Measurements from ENCODE around the gene ZNF780B. TPM values are rescaled to one million over a fixed set of nuclear protein-coding genes. Genes with fewer than 3 reads are reported as not detected.

Gene ZNF780B
- polyA plus RNA-seq, 1 donor from 2014 or later = 28.8 TPM

GRCh38 chr19:40081411-40081810, 25.4 kb upstream of the ZNF780B start:
- H3F3A ChIP-seq (ENCODE audit: insufficient read depth, low read length, poor library complexity, severe bottlenecking) = no peaks in the 10 kb centered on the region
- no peak overlapping the region for H3K4me2 ChIP-seq (ENCODE audit: low read length)
- H3K4me3 ChIP-seq (ENCODE audit: low read length) = no peak overlapping the region
- H3K27me3 ChIP-seq (ENCODE audit: insufficient read depth, low read depth, low read length) = no peaks in the 10 kb centered on the region
- no peaks in the 10 kb centered on the region for H3K9me3 ChIP-seq (ENCODE audit: low read length)
- H3K9me2 ChIP-seq (ENCODE audit: insufficient read depth, low read length) = no peaks in the 10 kb centered on the region
- no peak overlapping the region for H3K9ac ChIP-seq (ENCODE audit: low read length)
- TF ChIP-seq EZH2 (IDR thresholded peaks at IDR 0.05; ENCODE audit: borderline replicate concordance, insufficient read depth, low read length, poor library complexity, severe bottlenecking) (no peak), EP300 (conservative IDR thresholded peaks at IDR 0.05; ENCODE audit: poor library complexity, severe bottlenecking) (no peak), CTCF (IDR thresholded peaks at IDR 0.05; ENCODE audit: poor library complexity, severe bottlenecking) (no peak), REST (IDR thresholded peaks at IDR 0.05; ENCODE audit: borderline replicate concordance) (no peak), SMC3 (conservative IDR thresholded peaks at IDR 0.05; ENCODE audit: poor library complexity) (no peak), TAF1 (IDR thresholded peaks at IDR 0.05; ENCODE audit: low read depth) (no peak), POLR2AphosphoS5 (IDR thresholded peaks at IDR 0.05) (no peak), MXI1 (conservative IDR thresholded peaks at IDR 0.05; ENCODE audit: poor library complexity, severe bottlenecking) (no peak), RAD21 (conservative IDR thresholded peaks at IDR 0.05) (no peak)
- H2AFZ ChIP-seq (ENCODE audit: low read depth, low read length) = no peak overlapping the region
- H3K27ac ChIP-seq (ENCODE audit: low read length) = no peak overlapping the region
- H4K20me1 ChIP-seq (ENCODE audit: insufficient read depth) = no peaks in the 10 kb centered on the region
- H3K36me3 ChIP-seq (ENCODE audit: insufficient read depth, low read length) = peaks cover 21% of the 10 kb centered on the region
- H3K79me2 ChIP-seq (replicated peaks; ENCODE audit: insufficient read depth, low read length) = peaks cover 5% of the 10 kb centered on the region

- no peaks in the 10 kb centered on the region for H3K79me2 ChIP-seq (replicated peaks; ENCODE audit: insufficient read depth, low read length)
- peaks cover 26% of the 10 kb centered on the region for H3K36me3 ChIP-seq (ENCODE audit: insufficient read depth, low read length)
- H3K4me2 ChIP-seq (ENCODE audit: low read length) = no peak overlapping the region
- H3K9me3 ChIP-seq (ENCODE audit: low read length) = no peaks in the 10 kb centered on the region
- no peak overlapping the region for H2AFZ ChIP-seq (ENCODE audit: low read depth, low read length)
- H3K9me2 ChIP-seq (ENCODE audit: insufficient read depth, low read length) = no peaks in the 10 kb centered on the region
- no peaks in the 10 kb centered on the region for H3F3A ChIP-seq (ENCODE audit: insufficient read depth, low read length, poor library complexity, severe bottlenecking)
- H3K9ac ChIP-seq (ENCODE audit: low read length) = no peak overlapping the region
- TF ChIP-seq TAF1 (IDR thresholded peaks at IDR 0.05; ENCODE audit: low read depth) (no peak), SMC3 (conservative IDR thresholded peaks at IDR 0.05; ENCODE audit: poor library complexity) (no peak), POLR2AphosphoS5 (IDR thresholded peaks at IDR 0.05) (no peak), EZH2 (IDR thresholded peaks at IDR 0.05; ENCODE audit: borderline replicate concordance, insufficient read depth, low read length, poor library complexity, severe bottlenecking) (no peak), CTCF (IDR thresholded peaks at IDR 0.05; ENCODE audit: poor library complexity, severe bottlenecking) (no peak), REST (IDR thresholded peaks at IDR 0.05; ENCODE audit: borderline replicate concordance) (no peak), MXI1 (conservative IDR thresholded peaks at IDR 0.05; ENCODE audit: poor library complexity, severe bottlenecking) (no peak), RAD21 (conservative IDR thresholded peaks at IDR 0.05) (no peak), EP300 (conservative IDR thresholded peaks at IDR 0.05; ENCODE audit: poor library complexity, severe bottlenecking) (no peak)
- H3K27me3 ChIP-seq (ENCODE audit: insufficient read depth, low read depth, low read length) = no peaks in the 10 kb centered on the region
- H3K27ac ChIP-seq (ENCODE audit: low read length) = no peak overlapping the region
- H4K20me1 ChIP-seq (ENCODE audit: insufficient read depth) = no peaks in the 10 kb centered on the region
- no peak overlapping the region for H3K4me3 ChIP-seq (ENCODE audit: low read length)
These were observed 24.3 kb upstream of the ZNF780B start for GRCh38 chr19:40080289-40080688.
